Astrocyte (in vitro differentiated cells and primary cell): ENCODE measurements around the gene OLA1. TPM values are rescaled to one million over a fixed set of nuclear protein-coding genes. Genes with fewer than 3 reads are reported as not detected.

Experiments
- DNase-seq: peaks from one replicate; pipeline ENCODE4 v3.0.0-alpha.2; 2010; ENCODE audit warnings: low read depth
- FAIRE-seq: peaks from 2 replicates; lab custom pipeline; 2011; peaks lifted over from hg19 to GRCh38; lab: Jason Lieb, UNC
- H2AFZ ChIP-seq: 2 replicates; pipeline ENCODE4 v1.6.0; 2012; ENCODE audit warnings: low read depth, low read length, inconsistent platforms
- H3K27ac ChIP-seq: 2 replicates; pipeline ENCODE4 v1.5.1; 2011; ENCODE audit warnings: low read depth, low read length, inconsistent platforms
- H3K27me3 ChIP-seq: 2 replicates; pipeline ENCODE4 v1.6.0; 2011; ENCODE audit warnings: low read length, inconsistent platforms; ENCODE audit not compliant: insufficient read depth
- H3K36me3 ChIP-seq: 2 replicates; pipeline ENCODE4 v1.5.1; 2011; ENCODE audit warnings: low read length, inconsistent platforms; ENCODE audit not compliant: insufficient read depth
- H3K4me1 ChIP-seq: 2 replicates; pipeline ENCODE4 v1.5.1; 2011; ENCODE audit warnings: low read length, inconsistent platforms; ENCODE audit not compliant: insufficient read depth
- H3K4me2 ChIP-seq: 2 replicates; pipeline ENCODE4 v1.6.0; 2012; ENCODE audit warnings: low read length, inconsistent platforms
- H3K4me3 ChIP-seq: 2 replicates; pipeline ENCODE4 v1.5.1; 2011; ENCODE audit warnings: low read depth, mild to moderate bottlenecking, low read length, inconsistent platforms; ENCODE audit not compliant: insufficient read depth
- H3K79me2 ChIP-seq: 2 replicates; pipeline ENCODE4 v1.6.0; 2012; ENCODE audit warnings: mild to moderate bottlenecking, low read length, inconsistent platforms; ENCODE audit not compliant: insufficient read depth
- H3K9ac ChIP-seq: 2 replicates; pipeline ENCODE4 v1.6.0; 2012; ENCODE audit warnings: mild to moderate bottlenecking, low read length, inconsistent platforms
- H3K9me3 ChIP-seq: 2 replicates; pipeline ENCODE4 v1.5.1; 2012; ENCODE audit warnings: low read depth, mild to moderate bottlenecking, low read length, inconsistent platforms; ENCODE audit not compliant: insufficient read depth
- H4K20me1 ChIP-seq: 2 replicates; pipeline ENCODE4 v1.6.0; 2012; ENCODE audit warnings: low read length, inconsistent platforms; ENCODE audit not compliant: insufficient read depth
- H3K27ac Mint-ChIP-seq: one replicate; pipeline ENCODE4 v1.8.0; 2021; ENCODE audit warnings: mild to moderate bottlenecking, mixed read lengths; ENCODE audit not compliant: unreplicated experiment
- H3K27me3 Mint-ChIP-seq: one replicate; pipeline ENCODE4 v1.8.0; 2021; ENCODE audit warnings: low read depth, mixed read lengths; ENCODE audit not compliant: unreplicated experiment
- H3K36me3 Mint-ChIP-seq: one replicate; pipeline ENCODE4 v1.8.0; 2021; ENCODE audit warnings: low read depth, mixed read lengths; ENCODE audit not compliant: unreplicated experiment
- H3K4me1 Mint-ChIP-seq: one replicate; pipeline ENCODE4 v1.8.0; 2021; ENCODE audit warnings: low read depth, mixed read lengths; ENCODE audit not compliant: unreplicated experiment
- H3K4me3 Mint-ChIP-seq: one replicate; pipeline ENCODE4 v1.8.0; 2021; ENCODE audit warnings: mild to moderate bottlenecking, moderate library complexity, mixed read lengths; ENCODE audit not compliant: unreplicated experiment
- H3K9me3 Mint-ChIP-seq: one replicate; pipeline ENCODE4 v1.8.0; 2021; ENCODE audit warnings: mild to moderate bottlenecking, mixed read lengths; ENCODE audit not compliant: unreplicated experiment
- EZH2 ChIP-seq: IDR thresholded peaks from 2 replicates; pipeline ENCODE4 v1.6.1; 2012; ENCODE audit warnings: mild to moderate bottlenecking, low read length, inconsistent platforms; ENCODE audit not compliant: insufficient read depth
- total RNA-seq: library from RNA; stranded (reverse); gene quantifications from 2 replicates; pipeline ENCODE4 v1.2.1, GENCODE V29; 2021
- TF ChIP-seq, protein P1 (sequence below): IDR thresholded peaks from 2 replicates; pipeline ENCODE4 v1.5.1; 2011; ENCODE audit warnings: low read depth, mild to moderate bottlenecking, inconsistent platforms, low read length, moderate library complexity; ENCODE audit not compliant: insufficient read depth

OLA1 gene
- total RNA-seq, 1 donor from 2014 or later = 104 TPM

DNA sequence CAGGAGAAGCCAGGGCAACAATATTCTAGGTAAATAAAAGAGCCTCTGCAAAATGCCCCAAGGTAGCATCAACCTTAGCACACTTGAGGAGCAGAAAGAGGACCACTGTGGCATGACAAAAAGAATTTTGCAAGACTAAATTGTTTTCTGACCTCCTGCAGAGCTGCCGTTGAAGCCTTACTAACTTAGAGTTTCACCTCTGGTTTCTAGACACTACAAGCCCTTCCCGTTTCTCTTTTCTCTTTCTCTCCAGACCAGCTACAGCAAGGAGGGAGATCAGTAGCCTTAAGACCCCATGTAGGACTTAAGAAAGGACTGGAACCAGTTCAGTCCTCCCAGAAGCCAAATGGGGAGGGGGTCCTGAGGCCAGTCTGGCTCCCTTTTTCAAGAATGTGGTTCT, 209.9 kb downstream of the OLA1 start:
- peaks cover 11% of the 10 kb centered on the region for H3K4me1 ChIP-seq
- FAIRE-seq = no peak
- H3K9ac ChIP-seq = no peak overlapping the region
- no peaks in the 10 kb centered on the region for H3K27me3 Mint-ChIP-seq
- peaks cover 7% of the 10 kb centered on the region for H3K4me1 Mint-ChIP-seq
- H3K9me3 Mint-ChIP-seq = no peaks in the 10 kb centered on the region
- H2AFZ ChIP-seq = no peak overlapping the region
- no peak overlapping the region for H3K4me3 Mint-ChIP-seq
- H4K20me1 ChIP-seq = no peaks in the 10 kb centered on the region
- H3K4me2 ChIP-seq = no peak overlapping the region
- H3K27ac ChIP-seq = no peak overlapping the region
- no peak for DNase-seq
- H3K36me3 ChIP-seq = no peaks in the 10 kb centered on the region
- H3K79me2 ChIP-seq = no peaks in the 10 kb centered on the region
- H3K27me3 ChIP-seq = no peaks in the 10 kb centered on the region
- no peak overlapping the region for H3K4me3 ChIP-seq
- H3K36me3 Mint-ChIP-seq = no peaks in the 10 kb centered on the region
- no peak overlapping the region for H3K27ac Mint-ChIP-seq
- no peaks in the 10 kb centered on the region for H3K9me3 ChIP-seq
- no peak for TF ChIP-seq EZH2

DNA sequence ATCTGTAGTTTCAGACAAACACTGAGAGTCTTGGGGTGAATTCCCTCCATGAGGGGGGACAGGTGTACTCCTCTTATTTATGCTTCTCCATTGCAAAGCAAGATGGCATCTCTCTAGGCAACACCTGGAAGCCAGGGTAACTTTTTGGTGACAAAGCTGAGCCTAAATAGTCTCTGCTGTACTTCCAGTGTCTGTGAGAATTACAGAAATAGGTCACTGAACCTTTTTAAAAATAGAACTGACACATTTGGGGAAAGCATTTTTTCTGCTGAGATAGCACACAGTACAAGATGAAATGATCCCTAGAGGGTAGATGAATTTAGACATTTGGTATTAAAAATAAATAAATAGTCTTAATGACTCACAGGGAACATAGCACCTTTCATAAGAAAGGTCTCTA, 211.5 kb downstream of the OLA1 start:
- H3K9ac ChIP-seq = no peak overlapping the region
- Mint-ChIP-seq H3K4me3 (no peak overlapping the region), H3K9me3 (no peaks in the 10 kb centered on the region), H3K4me1 (peaks cover 20% of the 10 kb centered on the region), H3K36me3 (no peaks in the 10 kb centered on the region), H3K27me3 (no peaks in the 10 kb centered on the region), H3K27ac (no peak overlapping the region)
- no peaks in the 10 kb centered on the region for H3K36me3 ChIP-seq
- H4K20me1 ChIP-seq = no peaks in the 10 kb centered on the region
- no peak for TF ChIP-seq EZH2
- TF ChIP-seq, protein P1, sequence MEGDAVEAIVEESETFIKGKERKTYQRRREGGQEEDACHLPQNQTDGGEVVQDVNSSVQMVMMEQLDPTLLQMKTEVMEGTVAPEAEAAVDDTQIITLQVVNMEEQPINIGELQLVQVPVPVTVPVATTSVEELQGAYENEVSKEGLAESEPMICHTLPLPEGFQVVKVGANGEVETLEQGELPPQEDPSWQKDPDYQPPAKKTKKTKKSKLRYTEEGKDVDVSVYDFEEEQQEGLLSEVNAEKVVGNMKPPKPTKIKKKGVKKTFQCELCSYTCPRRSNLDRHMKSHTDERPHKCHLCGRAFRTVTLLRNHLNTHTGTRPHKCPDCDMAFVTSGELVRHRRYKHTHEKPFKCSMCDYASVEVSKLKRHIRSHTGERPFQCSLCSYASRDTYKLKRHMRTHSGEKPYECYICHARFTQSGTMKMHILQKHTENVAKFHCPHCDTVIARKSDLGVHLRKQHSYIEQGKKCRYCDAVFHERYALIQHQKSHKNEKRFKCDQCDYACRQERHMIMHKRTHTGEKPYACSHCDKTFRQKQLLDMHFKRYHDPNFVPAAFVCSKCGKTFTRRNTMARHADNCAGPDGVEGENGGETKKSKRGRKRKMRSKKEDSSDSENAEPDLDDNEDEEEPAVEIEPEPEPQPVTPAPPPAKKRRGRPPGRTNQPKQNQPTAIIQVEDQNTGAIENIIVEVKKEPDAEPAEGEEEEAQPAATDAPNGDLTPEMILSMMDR = no peak
- no peak overlapping the region for H2AFZ ChIP-seq
- H3K27me3 ChIP-seq = no peaks in the 10 kb centered on the region
- no peaks in the 10 kb centered on the region for H3K9me3 ChIP-seq
- no peak overlapping the region for H3K4me2 ChIP-seq
- no peak overlapping the region for H3K27ac ChIP-seq
- no peak overlapping the region for H3K4me3 ChIP-seq
- H3K4me1 ChIP-seq = peaks cover 24% of the 10 kb centered on the region
- H3K79me2 ChIP-seq = no peaks in the 10 kb centered on the region
- DNase-seq (no peak), FAIRE-seq (no peak)

DNA sequence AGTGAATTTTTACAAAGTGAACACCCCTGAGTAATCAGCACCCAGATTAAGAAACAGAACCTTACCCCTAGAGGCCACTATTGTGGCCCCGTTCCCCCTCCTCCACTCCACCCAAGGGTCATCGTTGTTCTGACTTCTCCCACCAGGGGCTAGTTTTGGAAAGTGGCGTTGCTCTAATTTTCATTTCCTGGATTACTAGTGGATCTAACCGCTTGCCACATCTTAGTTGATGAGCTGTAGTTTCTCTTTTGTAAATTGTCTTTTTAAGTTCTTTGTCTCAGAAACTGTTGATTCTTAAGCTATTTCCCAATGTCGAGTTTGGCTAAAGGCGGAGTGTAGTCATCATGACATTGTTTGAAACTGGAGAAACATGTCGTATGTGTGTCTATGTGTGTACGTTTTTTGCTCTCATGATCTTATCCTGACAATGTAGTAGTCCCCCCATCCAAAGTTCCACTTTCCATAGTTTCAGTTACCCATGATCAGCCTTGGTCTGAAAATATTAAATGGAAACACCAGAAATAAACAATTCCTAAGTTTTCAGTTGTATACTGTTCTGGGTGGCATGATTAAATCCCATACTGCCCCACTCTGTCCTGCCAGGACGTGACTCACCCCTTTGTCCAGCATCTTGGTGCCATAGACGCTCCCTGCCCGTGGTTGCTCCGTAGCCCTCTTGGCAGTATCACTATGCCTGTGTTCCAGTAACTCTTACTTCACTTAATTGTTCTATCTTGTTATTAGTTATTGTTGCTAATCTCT, 212.2 kb downstream of the OLA1 start:
- Histone ChIP-seq H3K79me2 (no peaks in the 10 kb centered on the region), H3K36me3 (no peaks in the 10 kb centered on the region), H3K9ac (no peak overlapping the region), H3K27me3 (no peaks in the 10 kb centered on the region), H3K4me1 (peaks cover 26% of the 10 kb centered on the region), H2AFZ (peak overlapping the region; percentile 14), H3K9me3 (no peaks in the 10 kb centered on the region), H4K20me1 (no peaks in the 10 kb centered on the region), H3K4me3 (no peak overlapping the region), H3K4me2 (peak overlapping the region; percentile 23), H3K27ac (no peak overlapping the region)
- no peak overlapping the region for H3K4me3 Mint-ChIP-seq
- H3K36me3 Mint-ChIP-seq = no peaks in the 10 kb centered on the region
- no peak overlapping the region for H3K27ac Mint-ChIP-seq
- DNase-seq (peak; percentile 37), FAIRE-seq (no peak)
- H3K9me3 Mint-ChIP-seq = no peaks in the 10 kb centered on the region
- TF ChIP-seq, protein P1 = peak; percentile 15
- TF ChIP-seq EZH2 = no peak
- H3K4me1 Mint-ChIP-seq = peaks cover 26% of the 10 kb centered on the region
- H3K27me3 Mint-ChIP-seq = no peaks in the 10 kb centered on the region
